DOHH2 (cell line): ENCODE measurements around the gene CFAP77.

Source experiments
- EZH2phosphoT487 ChIP-seq: fragments of 200-600 bp; sonication (generic); IDR thresholded peaks from 2 replicates; pipeline ENCODE4 v1.6.1; 2017; ENCODE audit warnings: borderline replicate concordance, mild to moderate bottlenecking, antibody characterized with exemption, low read length, moderate library complexity, mixed read lengths
- TF ChIP-seq, protein P1 (sequence below): fragments of 200-600 bp; sonication (generic); IDR thresholded peaks from one replicate; pipeline ENCODE4 v1.5.1; 2014; ENCODE audit warnings: antibody characterized with exemption, mild to moderate bottlenecking, low read depth, low read length; ENCODE audit not compliant: poor library complexity, severe bottlenecking

- TF ChIP-seq, protein P1, sequence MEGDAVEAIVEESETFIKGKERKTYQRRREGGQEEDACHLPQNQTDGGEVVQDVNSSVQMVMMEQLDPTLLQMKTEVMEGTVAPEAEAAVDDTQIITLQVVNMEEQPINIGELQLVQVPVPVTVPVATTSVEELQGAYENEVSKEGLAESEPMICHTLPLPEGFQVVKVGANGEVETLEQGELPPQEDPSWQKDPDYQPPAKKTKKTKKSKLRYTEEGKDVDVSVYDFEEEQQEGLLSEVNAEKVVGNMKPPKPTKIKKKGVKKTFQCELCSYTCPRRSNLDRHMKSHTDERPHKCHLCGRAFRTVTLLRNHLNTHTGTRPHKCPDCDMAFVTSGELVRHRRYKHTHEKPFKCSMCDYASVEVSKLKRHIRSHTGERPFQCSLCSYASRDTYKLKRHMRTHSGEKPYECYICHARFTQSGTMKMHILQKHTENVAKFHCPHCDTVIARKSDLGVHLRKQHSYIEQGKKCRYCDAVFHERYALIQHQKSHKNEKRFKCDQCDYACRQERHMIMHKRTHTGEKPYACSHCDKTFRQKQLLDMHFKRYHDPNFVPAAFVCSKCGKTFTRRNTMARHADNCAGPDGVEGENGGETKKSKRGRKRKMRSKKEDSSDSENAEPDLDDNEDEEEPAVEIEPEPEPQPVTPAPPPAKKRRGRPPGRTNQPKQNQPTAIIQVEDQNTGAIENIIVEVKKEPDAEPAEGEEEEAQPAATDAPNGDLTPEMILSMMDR: no peak
- TF ChIP-seq EZH2phosphoT487: no peak
These were observed 108.0 kb downstream of the CFAP77 start for GRCh38 chr9:132517815-132518550.
